Measurements from ENCODE around the gene PTPN4.
"Not testable (repeated sequence)": the region's sequence is repeated elsewhere in the genome, so short reads cannot be mapped to it uniquely, and the experiment has no call there.

PTPN4 gene

GRCh38 chr2:119769645-119770044 is 9.9 kb downstream of the PTPN4 start:
- DNase-seq, result no peak

- DNase-seq, result no peak
Observed at GRCh38 chr2:119771331-119771730, 11.6 kb downstream of the PTPN4 start.

GRCh38 chr2:119772128-119772527 is 12.4 kb downstream of the PTPN4 start:
- DNase-seq, result no peak

- no peak for DNase-seq
Observed at GRCh38 chr2:119772767-119773166, 13.0 kb downstream of the PTPN4 start.

- DNase-seq, result no peak
Observed at GRCh38 chr2:119774026-119774425, 14.3 kb downstream of the PTPN4 start.

GRCh38 chr2:119775102-119775501 is 15.4 kb downstream of the PTPN4 start:
- no peak for DNase-seq

GRCh38 chr2:119782308-119783027 is 22.7 kb downstream of the PTPN4 start:
- no peak for DNase-seq

GRCh38 chr2:119784876-119785275 is 25.2 kb downstream of the PTPN4 start:
- no peak for DNase-seq

- DNase-seq, result no peak
Observed at GRCh38 chr2:119786295-119786694, 26.6 kb downstream of the PTPN4 start.

GRCh38 chr2:119788752-119789151 is 29.0 kb downstream of the PTPN4 start:
- DNase-seq, result no peak

- DNase-seq, result no peak
Observed at GRCh38 chr2:119790466-119790865, 30.7 kb downstream of the PTPN4 start.

- no peak for DNase-seq
Observed at GRCh38 chr2:119792907-119793312, 33.2 kb downstream of the PTPN4 start.

GRCh38 chr2:119794237-119794636 is 34.5 kb downstream of the PTPN4 start:
- DNase-seq, result no peak

- DNase-seq, result no peak
Observed at GRCh38 chr2:119795309-119796303, 35.9 kb downstream of the PTPN4 start.

- no peak for DNase-seq
Observed at GRCh38 chr2:119800376-119800902, 40.7 kb downstream of the PTPN4 start.

- no peak for DNase-seq
Observed at GRCh38 chr2:119801040-119801439, 41.3 kb downstream of the PTPN4 start.

GRCh38 chr2:119801989-119802388 is 42.3 kb downstream of the PTPN4 start:
- not testable (repeated sequence) for DNase-seq

GRCh38 chr2:119803101-119803500 is 43.4 kb downstream of the PTPN4 start:
- no peak for DNase-seq

GRCh38 chr2:119804409-119804808 is 44.7 kb downstream of the PTPN4 start:
- not testable (repeated sequence) for DNase-seq

GRCh38 chr2:119808516-119809147 is 48.9 kb downstream of the PTPN4 start:
- DNase-seq, result no peak

GRCh38 chr2:119809339-119810048 is 49.8 kb downstream of the PTPN4 start:
- peak; percentile 25 for DNase-seq

- DNase-seq, result no peak
Observed at GRCh38 chr2:119810049-119810630, 50.4 kb downstream of the PTPN4 start.
